ENCODE results near the gene WNT9A.

The WNT9A gene

GRCh38 chr1:227899141-227899819, 48.5 kb downstream of the WNT9A start:
- Histone ChIP-seq H3K36me3 (ENCODE audit: insufficient read depth, low read length) (no peaks in the 10 kb centered on the region), H3K9ac (ENCODE audit: low read depth, low read length) (no peak overlapping the region), H3K9me3 (ENCODE audit: control insufficient read depth, insufficient read depth, low read length) (no peaks in the 10 kb centered on the region), H3K4me1 (ENCODE audit: insufficient read depth, low read length) (peaks cover 14% of the 10 kb centered on the region; the same call in 1 of the 2 replicates)

- H3K9ac ChIP-seq (ENCODE audit: low read depth, low read length): no peak overlapping the region
- no peaks in the 10 kb centered on the region for H3K36me3 ChIP-seq (ENCODE audit: insufficient read depth, low read length)
- no peaks in the 10 kb centered on the region for H3K9me3 ChIP-seq (ENCODE audit: control insufficient read depth, insufficient read depth, low read length)
- peaks cover 14% of the 10 kb centered on the region; the same call in 1 of the 2 replicates for H3K4me1 ChIP-seq (ENCODE audit: insufficient read depth, low read length)
Measured at GRCh38 chr1:227898502-227899140, 49.1 kb downstream of the WNT9A start.

GRCh38 chr1:227897704-227898438, 49.9 kb downstream of the WNT9A start:
- Histone ChIP-seq H3K4me1 (ENCODE audit: insufficient read depth, low read length) (peaks cover 18% of the 10 kb centered on the region; the same call in 1 of the 2 replicates), H3K9ac (ENCODE audit: low read depth, low read length) (no peak overlapping the region), H3K36me3 (ENCODE audit: insufficient read depth, low read length) (no peaks in the 10 kb centered on the region), H3K9me3 (ENCODE audit: control insufficient read depth, insufficient read depth, low read length) (no peaks in the 10 kb centered on the region)

- H3K9ac ChIP-seq (ENCODE audit: low read depth, low read length): no peak overlapping the region
- peaks cover 18% of the 10 kb centered on the region; the same call in 1 of the 2 replicates for H3K4me1 ChIP-seq (ENCODE audit: insufficient read depth, low read length)
- no peaks in the 10 kb centered on the region for H3K9me3 ChIP-seq (ENCODE audit: control insufficient read depth, insufficient read depth, low read length)
- no peaks in the 10 kb centered on the region for H3K36me3 ChIP-seq (ENCODE audit: insufficient read depth, low read length)
Measured at GRCh38 chr1:227896710-227897655, 50.7 kb downstream of the WNT9A start.

- no peak overlapping the region for H3K9ac ChIP-seq (ENCODE audit: low read depth, low read length)
- H3K4me1 ChIP-seq (ENCODE audit: insufficient read depth, low read length): peaks cover 20% of the 10 kb centered on the region; the same call in 1 of the 2 replicates
- H3K9me3 ChIP-seq (ENCODE audit: control insufficient read depth, insufficient read depth, low read length): no peaks in the 10 kb centered on the region
- H3K36me3 ChIP-seq (ENCODE audit: insufficient read depth, low read length): no peaks in the 10 kb centered on the region
Measured at GRCh38 chr1:227895828-227896685, 51.7 kb downstream of the WNT9A start.

- H3K36me3 ChIP-seq (ENCODE audit: insufficient read depth, low read length): no peaks in the 10 kb centered on the region
- no peaks in the 10 kb centered on the region for H3K9me3 ChIP-seq (ENCODE audit: control insufficient read depth, insufficient read depth, low read length)
- H3K9ac ChIP-seq (ENCODE audit: low read depth, low read length): no peak overlapping the region
- H3K4me1 ChIP-seq (ENCODE audit: insufficient read depth, low read length): peaks cover 20% of the 10 kb centered on the region; the same call in 1 of the 2 replicates
Measured at GRCh38 chr1:227894831-227895451, 52.8 kb downstream of the WNT9A start.

GRCh38 chr1:227893949-227894721, 53.6 kb downstream of the WNT9A start:
- Histone ChIP-seq H3K4me1 (ENCODE audit: insufficient read depth, low read length) (peaks cover 20% of the 10 kb centered on the region; the same call in 1 of the 2 replicates), H3K9ac (ENCODE audit: low read depth, low read length) (no peak overlapping the region), H3K36me3 (ENCODE audit: insufficient read depth, low read length) (no peaks in the 10 kb centered on the region), H3K9me3 (ENCODE audit: control insufficient read depth, insufficient read depth, low read length) (no peaks in the 10 kb centered on the region)

- no peaks in the 10 kb centered on the region for H3K9me3 ChIP-seq (ENCODE audit: control insufficient read depth, insufficient read depth, low read length)
- H3K36me3 ChIP-seq (ENCODE audit: insufficient read depth, low read length): no peaks in the 10 kb centered on the region
- peaks cover 20% of the 10 kb centered on the region; the same call in 1 of the 2 replicates for H3K4me1 ChIP-seq (ENCODE audit: insufficient read depth, low read length)
- H3K9ac ChIP-seq (ENCODE audit: low read depth, low read length): no peak overlapping the region
Measured at GRCh38 chr1:227893300-227893948, 54.3 kb downstream of the WNT9A start.

GRCh38 chr1:227892489-227893299, 55.0 kb downstream of the WNT9A start:
- no peaks in the 10 kb centered on the region for H3K9me3 ChIP-seq (ENCODE audit: control insufficient read depth, insufficient read depth, low read length)
- H3K4me1 ChIP-seq (ENCODE audit: insufficient read depth, low read length): peaks cover 26% of the 10 kb centered on the region; the same call in 1 of the 2 replicates
- no peak overlapping the region for H3K9ac ChIP-seq (ENCODE audit: low read depth, low read length)
- no peaks in the 10 kb centered on the region for H3K36me3 ChIP-seq (ENCODE audit: insufficient read depth, low read length)

- peaks cover 26% of the 10 kb centered on the region; the same call in 1 of the 2 replicates for H3K4me1 ChIP-seq (ENCODE audit: insufficient read depth, low read length)
- no peaks in the 10 kb centered on the region for H3K9me3 ChIP-seq (ENCODE audit: control insufficient read depth, insufficient read depth, low read length)
- no peak overlapping the region for H3K9ac ChIP-seq (ENCODE audit: low read depth, low read length)
- no peaks in the 10 kb centered on the region for H3K36me3 ChIP-seq (ENCODE audit: insufficient read depth, low read length)
Measured at GRCh38 chr1:227891955-227892488, 55.7 kb downstream of the WNT9A start.

Data from ES-I3 (cell line).